ENCODE results near the gene LDLRAD4. TPM values are rescaled to one million over a fixed set of nuclear protein-coding genes. Genes with fewer than 3 reads are reported as not detected.

LDLRAD4 gene
- total and polyA plus RNA-seq, 2 donors (not counting 1 experiment from before 2014, with no cell fraction given) = 13.9 to 35.7 TPM

DNA sequence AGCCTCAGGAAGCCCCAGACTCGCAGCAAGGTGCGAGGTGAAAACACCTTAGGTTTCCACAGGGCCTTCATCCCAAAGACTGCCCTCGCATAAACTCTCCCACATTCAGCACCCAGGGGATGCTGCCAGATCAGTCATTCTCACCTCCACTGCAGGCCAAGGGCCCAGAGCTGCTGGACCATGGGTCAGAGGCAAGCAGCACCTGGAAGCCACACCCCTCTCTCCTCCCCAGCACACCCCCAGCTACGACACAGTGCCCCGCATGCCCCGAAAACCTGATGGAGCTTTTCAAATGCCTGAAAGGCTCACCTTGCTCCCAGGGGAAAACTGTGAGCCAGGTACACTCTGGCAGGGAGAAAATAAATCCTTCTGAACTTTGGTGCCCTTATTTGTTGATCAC lies 31.9 kb upstream of the LDLRAD4 start:
- no peak overlapping the region for H3K4me3 Mint-ChIP-seq
- CTCF ChIA-PET = no interaction called here
- TF ChIP-seq CTCF (IDR thresholded peaks at IDR 0.05) (no peak), EZH2 (IDR thresholded peaks at IDR 0.05; ENCODE audit: borderline replicate concordance, insufficient read depth, low read depth, low read length, poor library complexity, severe bottlenecking) (no peak)
- H3K4me1 Mint-ChIP-seq = no peaks in the 10 kb centered on the region
- no peak overlapping the region for H3K27ac Mint-ChIP-seq
- Histone ChIP-seq H3K79me2 (ENCODE audit: control insufficient read depth, insufficient read depth, low read length) (no peaks in the 10 kb centered on the region), H3K4me2 (replicated peaks; ENCODE audit: low read depth, low read length, poor library complexity, severe bottlenecking) (no peak overlapping the region), H2AFZ (ENCODE audit: insufficient read depth, low read depth, low read length, poor library complexity, severe bottlenecking) (no peak overlapping the region), H3K9ac (ENCODE audit: low read length) (no peak overlapping the region), H3K27me3 (replicated peaks in 1 of 4; ENCODE audit: control extremely low read depth in 1 of 4, control insufficient read depth in 3 of 4, insufficient read depth in 4 of 4, low read length in 3 of 4) (no peaks in the 10 kb centered on the region), H3K36me3 (replicated peaks in 1 of 2; ENCODE audit: control extremely low read depth in 1 of 2, control insufficient read depth in 1 of 2, extremely low read depth in 1 of 2, insufficient read depth in 2 of 2, low read length in 1 of 2) (no peaks in the 10 kb centered on the region), H4K20me1 (ENCODE audit: control insufficient read depth, insufficient read depth, low read length, poor library complexity, severe bottlenecking) (no peaks in the 10 kb centered on the region), H3K4me3 (ENCODE audit: control extremely low read depth in 1 of 5, extremely low read depth in 1 of 5, insufficient read depth in 1 of 5, low read depth in 2 of 5, low read length in 4 of 5) (no peak overlapping the region), H3K9me3 (ENCODE audit: control extremely low read depth in 1 of 3, control insufficient read depth in 2 of 3, insufficient read depth in 1 of 3, low read length in 2 of 3) (no peaks in the 10 kb centered on the region), H3K4me1 (ENCODE audit: control insufficient read depth in 2 of 2, insufficient read depth in 2 of 2, low read length in 2 of 2) (no peaks in the 10 kb centered on the region), H3K27ac (ENCODE audit: low read length in 2 of 2) (no peak overlapping the region)
- H3K9me3 Mint-ChIP-seq (ENCODE audit: insufficient read depth) = no peaks in the 10 kb centered on the region
- POLR2A ChIA-PET = no interaction called here
- WGBS (ENCODE audit: insufficient coverage) = 75% methylated on average over 5 of the region's 6 CpGs
- DNase-seq = no peak
- ATAC-seq (ENCODE audit: low read depth) = no peak
- intact Hi-C loops (cut with micrococcal nuclease) = no loop called here
- peaks cover 8% of the 10 kb centered on the region for H3K27me3 Mint-ChIP-seq

GRCh38 chr18:13187498-13187897 lies 31.1 kb upstream of the LDLRAD4 start:
- ChIA-PET CTCF (no interaction called here), POLR2A (no interaction called here)
- 89% methylated on average over 3 of the region's 4 CpGs for WGBS (ENCODE audit: insufficient coverage)

More at GRCh38 chr18:13187498-13187897, 31.1 kb upstream of the LDLRAD4 start:
- no peak overlapping the region for H3K4me2 ChIP-seq (replicated peaks; ENCODE audit: low read depth, low read length, poor library complexity, severe bottlenecking)
- Mint-ChIP-seq H3K9me3 (ENCODE audit: insufficient read depth) (no peaks in the 10 kb centered on the region), H3K4me3 (no peak overlapping the region), H3K27ac (no peak overlapping the region), H3K4me1 (no peaks in the 10 kb centered on the region), H3K27me3 (peaks cover 6% of the 10 kb centered on the region)
- no peaks in the 10 kb centered on the region for H3K79me2 ChIP-seq (ENCODE audit: control insufficient read depth, insufficient read depth, low read length)
- DNase-seq (no peak), ATAC-seq (ENCODE audit: low read depth) (no peak)
- H2AFZ ChIP-seq (ENCODE audit: insufficient read depth, low read depth, low read length, poor library complexity, severe bottlenecking) = no peak overlapping the region
- intact Hi-C loops (cut with micrococcal nuclease) = no loop called here
- H3K36me3 ChIP-seq (replicated peaks in 1 of 2; ENCODE audit: control extremely low read depth in 1 of 2, control insufficient read depth in 1 of 2, extremely low read depth in 1 of 2, insufficient read depth in 2 of 2, low read length in 1 of 2) = no peaks in the 10 kb centered on the region
- H3K4me1 ChIP-seq (ENCODE audit: control insufficient read depth in 2 of 2, insufficient read depth in 2 of 2, low read length in 2 of 2) = no peaks in the 10 kb centered on the region
- no peaks in the 10 kb centered on the region for H4K20me1 ChIP-seq (ENCODE audit: control insufficient read depth, insufficient read depth, low read length, poor library complexity, severe bottlenecking)
- H3K4me3 ChIP-seq (ENCODE audit: control extremely low read depth in 1 of 5, extremely low read depth in 1 of 5, insufficient read depth in 1 of 5, low read depth in 2 of 5, low read length in 4 of 5) = no peak overlapping the region
- H3K27ac ChIP-seq (ENCODE audit: low read length in 2 of 2) = no peak overlapping the region
- no peak overlapping the region for H3K9ac ChIP-seq (ENCODE audit: low read length)
- no peaks in the 10 kb centered on the region for H3K27me3 ChIP-seq (replicated peaks in 1 of 4; ENCODE audit: control extremely low read depth in 1 of 4, control insufficient read depth in 3 of 4, insufficient read depth in 4 of 4, low read length in 3 of 4)
- no peaks in the 10 kb centered on the region for H3K9me3 ChIP-seq (ENCODE audit: control extremely low read depth in 1 of 3, control insufficient read depth in 2 of 3, insufficient read depth in 1 of 3, low read length in 2 of 3)
- TF ChIP-seq CTCF (IDR thresholded peaks at IDR 0.05) (no peak), EZH2 (IDR thresholded peaks at IDR 0.05; ENCODE audit: borderline replicate concordance, insufficient read depth, low read depth, low read length, poor library complexity, severe bottlenecking) (no peak)
